Prostate gland (tissue), 2 donors: ENCODE data around the gene BCOR. TPM values are rescaled to one million over a fixed set of nuclear protein-coding genes. Genes with fewer than 3 reads are reported as not detected.

Experiments
- DNase-seq: peaks from one replicate; pipeline ENCODE4 v3.0.0-alpha.2; 2019; ENCODE audit warnings: low spot score
- H3K27ac ChIP-seq, 2 donors: fragments of 200-600 bp; sonication (generic); 2 replicates each; pipeline ENCODE4 v1.5.1; 2017 to 2019
- H3K27me3 ChIP-seq: fragments of 200-600 bp; sonication (generic); replicated peaks from 2 replicates; pipeline ENCODE4 v1.5.1; 2019; ENCODE audit not compliant: insufficient read depth
- H3K36me3 ChIP-seq, 2 donors: fragments of 200-600 bp; sonication (generic); 1 replicate in 1 of 2; 2 replicates in 1 of 2; pipeline versions ENCODE4 v1.5.1 to v1.8.1; 2017 to 2019
- H3K4me1 ChIP-seq: fragments of 200-600 bp; sonication (generic); replicated peaks from 2 replicates; pipeline ENCODE4 v1.5.1; 2019
- H3K4me3 ChIP-seq, 2 donors: fragments of 200-600 bp; sonication (generic); 2 replicates each; pipeline ENCODE4 v1.5.1; 2017 to 2019
- H3K9me3 ChIP-seq: fragments of 200-600 bp; sonication (generic); 2 replicates; pipeline ENCODE4 v1.5.1; 2017
- POLR2A ChIP-seq: fragments of 450-650 bp; IDR thresholded peaks from one replicate; pipeline ENCODE4 v1.6.1; 2016; ENCODE audit warnings: antibody characterized with exemption, mild to moderate bottlenecking
- POLR2AphosphoS5 ChIP-seq: sonication (generic); formaldehyde crosslinking; IDR thresholded peaks from one replicate; pipeline ENCODE4 v1.6.1; 2017; ENCODE audit warnings: antibody characterized with exemption
- WGBS: methylation state at CpG from one replicate; pipeline ENCODE4 v1.1.5; 2018; 5-methylcytosine and 5-hydroxymethylcytosine counted together
- intact Hi-C: fragments of 100-400 bp; cut with DNase I; formaldehyde crosslinking; loops from one replicate; pipeline ENCODE4 v1.14.2; 2022
- total RNA-seq, 2 donors: library from RNA; depleted of rRNA; stranded (reverse); fragments of >200 nt; gene quantifications; one replicate each; pipeline ENCODE4 v1.1.0, GENCODE V29; 2016
- TF ChIP-seq, protein P1 (sequence below), 4 experiments: fragments of 200-600 bp in 2 of 4; fragments of 450-650 bp in 2 of 4; sonication (generic) in 2 of 4; IDR thresholded peaks; 1 replicate in 3 of 4; 2 replicates in 1 of 4; pipeline ENCODE4 v1.5.1; 2016 to 2019; ENCODE audit warnings: antibody characterized with exemption in 4 of 4, mild to moderate bottlenecking in 2 of 4, moderate library complexity in 2 of 4

The BCOR gene
- total RNA-seq, 2 donors from 2014 or later, result 56.2 to 70.8 TPM

DNA sequence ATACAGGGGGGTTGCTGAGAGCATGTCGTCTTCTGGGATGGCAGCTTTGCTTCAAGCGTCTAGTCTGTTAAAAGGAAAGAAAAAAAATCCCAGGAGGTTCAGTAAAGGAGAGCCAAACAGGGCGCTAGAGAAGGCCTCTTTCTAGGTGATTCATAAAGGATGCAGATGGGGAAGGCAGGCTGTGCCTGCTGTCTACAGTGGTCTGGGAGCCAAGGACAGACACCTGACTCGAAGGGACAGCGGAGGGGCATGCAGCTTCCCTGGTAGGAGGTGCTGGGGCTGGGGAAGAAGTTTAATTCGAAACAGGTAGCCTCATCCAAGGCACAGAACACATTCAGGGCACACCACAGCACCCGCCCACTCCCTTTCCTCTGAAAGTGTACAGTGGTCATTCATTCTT, 19.9 kb downstream of the BCOR start:
- WGBS, result 80% methylated on average over 7 of the region's 7 CpGs
- Histone ChIP-seq H3K4me1 (peaks cover 3% of the 10 kb centered on the region), H3K4me3 (no peak overlapping the region), H3K27ac (no peak overlapping the region), H3K27me3 (no peaks in the 10 kb centered on the region), H3K9me3 (no peaks in the 10 kb centered on the region), H3K36me3 (no peaks in the 10 kb centered on the region)
- no peak for DNase-seq
- TF ChIP-seq POLR2AphosphoS5 (no peak), POLR2A (no peak)
- TF ChIP-seq, protein P1, sequence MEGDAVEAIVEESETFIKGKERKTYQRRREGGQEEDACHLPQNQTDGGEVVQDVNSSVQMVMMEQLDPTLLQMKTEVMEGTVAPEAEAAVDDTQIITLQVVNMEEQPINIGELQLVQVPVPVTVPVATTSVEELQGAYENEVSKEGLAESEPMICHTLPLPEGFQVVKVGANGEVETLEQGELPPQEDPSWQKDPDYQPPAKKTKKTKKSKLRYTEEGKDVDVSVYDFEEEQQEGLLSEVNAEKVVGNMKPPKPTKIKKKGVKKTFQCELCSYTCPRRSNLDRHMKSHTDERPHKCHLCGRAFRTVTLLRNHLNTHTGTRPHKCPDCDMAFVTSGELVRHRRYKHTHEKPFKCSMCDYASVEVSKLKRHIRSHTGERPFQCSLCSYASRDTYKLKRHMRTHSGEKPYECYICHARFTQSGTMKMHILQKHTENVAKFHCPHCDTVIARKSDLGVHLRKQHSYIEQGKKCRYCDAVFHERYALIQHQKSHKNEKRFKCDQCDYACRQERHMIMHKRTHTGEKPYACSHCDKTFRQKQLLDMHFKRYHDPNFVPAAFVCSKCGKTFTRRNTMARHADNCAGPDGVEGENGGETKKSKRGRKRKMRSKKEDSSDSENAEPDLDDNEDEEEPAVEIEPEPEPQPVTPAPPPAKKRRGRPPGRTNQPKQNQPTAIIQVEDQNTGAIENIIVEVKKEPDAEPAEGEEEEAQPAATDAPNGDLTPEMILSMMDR (IDR thresholded peaks at IDR 0.05), result no peak
- intact Hi-C loops, result no loop called here

DNA sequence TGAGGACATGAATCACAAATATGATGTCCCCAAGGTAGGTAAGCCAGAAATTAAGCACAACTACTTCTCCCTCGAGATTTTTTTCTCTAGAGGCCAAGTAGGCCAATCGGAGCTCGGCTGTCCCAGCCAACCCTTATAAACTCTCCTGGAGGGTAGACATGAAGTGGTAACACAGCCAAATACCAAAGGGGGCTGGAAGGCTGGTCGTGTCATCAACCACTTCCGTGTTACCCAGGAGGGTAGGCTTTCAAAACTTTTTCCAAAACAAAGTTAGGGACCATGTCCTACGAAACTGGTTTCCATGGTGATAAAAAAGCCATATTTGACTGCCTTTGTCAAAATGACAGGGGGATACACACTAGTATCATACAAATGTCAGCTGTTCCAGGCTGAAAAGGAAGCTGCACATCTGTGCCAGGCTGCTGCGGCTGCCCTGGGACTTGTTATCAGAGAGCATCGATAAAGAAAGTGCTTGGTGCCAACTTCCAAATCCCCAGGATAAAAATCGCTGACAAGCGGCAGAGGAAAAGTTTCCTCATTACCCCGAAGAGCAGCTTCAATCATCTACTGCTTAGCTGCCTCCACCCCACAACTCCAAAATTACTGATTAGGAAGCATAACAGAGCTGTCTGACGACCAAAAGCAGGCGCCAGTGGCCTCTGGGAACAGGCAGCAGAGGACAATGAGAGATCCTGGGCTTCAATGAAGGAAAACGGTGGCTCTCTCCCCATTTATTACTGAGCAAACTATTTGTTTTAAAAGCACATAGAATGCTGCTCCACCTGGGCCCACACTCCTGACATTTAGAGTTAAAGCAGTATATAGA, 20.8 kb downstream of the BCOR start:
- H3K36me3 ChIP-seq, result no peaks in the 10 kb centered on the region
- intact Hi-C loops, result no loop called here
- peak overlapping the region in 1 of 2 donors; percentile 27 for H3K27ac ChIP-seq
- no peaks in the 10 kb centered on the region for H3K9me3 ChIP-seq
- no peak overlapping the region for H3K4me3 ChIP-seq
- H3K4me1 ChIP-seq, result peaks cover 3% of the 10 kb centered on the region
- no peaks in the 10 kb centered on the region for H3K27me3 ChIP-seq
- DNase-seq, result no peak
- TF ChIP-seq, protein P1 (IDR thresholded peaks at IDR 0.05), result no peak
- no peak for TF ChIP-seq POLR2AphosphoS5
- TF ChIP-seq POLR2A, result no peak
- WGBS, result 23% methylated on average over 14 of the region's 14 CpGs

DNA sequence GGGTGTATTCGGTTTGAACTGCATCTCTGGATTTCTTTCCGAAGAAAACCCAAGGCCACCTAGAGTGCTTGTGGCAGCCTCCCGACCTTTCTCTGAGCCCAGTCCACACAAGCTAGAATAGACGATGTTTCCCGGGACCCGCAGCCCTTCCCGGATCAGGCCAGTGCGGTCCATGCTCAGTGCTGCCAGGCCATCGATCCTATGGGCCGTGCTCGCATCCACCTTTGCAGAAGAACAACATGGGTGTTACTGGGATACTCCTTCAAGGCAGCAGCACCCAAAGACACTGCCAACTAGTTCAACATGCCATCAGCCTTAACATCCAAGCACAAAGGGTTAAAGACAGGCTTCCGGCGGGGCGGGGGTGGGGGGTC, 22.8 kb downstream of the BCOR start:
- Histone ChIP-seq H3K4me3 (no peak overlapping the region), H3K36me3 (no peaks in the 10 kb centered on the region), H3K27me3 (no peaks in the 10 kb centered on the region), H3K9me3 (no peaks in the 10 kb centered on the region), H3K4me1 (no peaks in the 10 kb centered on the region), H3K27ac (no peak overlapping the region)
- TF ChIP-seq POLR2A (no peak), POLR2AphosphoS5 (no peak)
- TF ChIP-seq, protein P1 (IDR thresholded peaks at IDR 0.05), result no peak
- DNase-seq, result no peak
- 86% methylated on average over 14 of the region's 14 CpGs for WGBS
- intact Hi-C loops, result no loop called here

DNA sequence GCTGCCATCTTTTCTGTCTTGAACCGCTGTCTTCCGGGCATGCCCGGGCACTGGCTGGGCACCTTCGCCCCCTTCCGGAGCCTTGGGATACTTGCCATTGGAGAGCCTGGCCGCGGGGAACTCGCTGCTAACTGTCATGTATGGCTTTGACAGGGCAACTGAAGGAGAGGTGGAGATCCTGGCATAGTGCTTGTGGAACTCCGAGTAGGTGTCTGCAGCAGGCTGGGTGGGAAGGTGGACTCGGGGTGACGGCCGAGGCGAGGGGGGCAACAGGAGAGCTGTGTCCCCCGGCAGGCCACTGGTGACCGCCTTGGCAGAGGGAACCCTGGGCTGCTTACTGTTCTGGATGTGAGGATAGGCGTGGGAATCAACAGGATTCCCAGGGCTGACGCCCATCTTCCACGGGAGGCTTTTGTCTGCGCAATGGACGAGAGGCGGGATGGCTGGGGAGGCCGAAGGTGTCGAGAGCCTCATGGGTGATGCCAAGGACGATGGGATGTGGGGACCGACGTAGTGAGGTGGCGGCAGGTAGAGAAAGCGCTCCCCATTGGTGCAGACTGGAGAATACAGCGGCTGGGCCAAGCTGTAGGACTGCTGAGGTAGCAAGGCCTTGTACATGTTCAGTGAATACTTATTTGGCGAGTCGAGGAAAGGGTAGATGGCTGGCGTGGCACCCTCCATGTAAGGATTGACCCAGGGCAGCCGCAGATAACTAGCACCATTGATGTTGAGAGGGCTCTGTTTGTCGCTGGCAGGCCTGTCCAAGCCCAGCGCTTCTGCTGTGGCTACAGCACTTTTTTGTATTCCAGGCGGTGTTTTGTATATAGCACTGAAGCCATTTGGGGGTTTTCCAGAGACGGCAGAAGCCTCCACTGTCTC, 23.4 kb downstream of the BCOR start:
- no peak overlapping the region for H3K4me3 ChIP-seq
- H3K27me3 ChIP-seq, result no peaks in the 10 kb centered on the region
- no peak for TF ChIP-seq POLR2AphosphoS5
- TF ChIP-seq POLR2A, result no peak
- TF ChIP-seq, protein P1 (IDR thresholded peaks at IDR 0.05), result no peak
- intact Hi-C loops, result no loop called here
- DNase-seq, result no peak
- H3K27ac ChIP-seq, result no peak overlapping the region
- no peaks in the 10 kb centered on the region for H3K36me3 ChIP-seq
- H3K9me3 ChIP-seq, result no peaks in the 10 kb centered on the region
- WGBS, result 77% methylated on average over 31 of the region's 37 CpGs
- no peaks in the 10 kb centered on the region for H3K4me1 ChIP-seq
